HG02852 (cell line): ENCODE data around the gene SLC66A1.
"Not testable (repeated sequence)": the region's sequence is repeated elsewhere in the genome, so short reads cannot be mapped to it uniquely, and the experiment has no call there.

Experiments
- ATAC-seq: cut with Tn5 transposase; IDR thresholded peaks from one replicate; pipeline ENCODE4 v1.9.1; 2021; ENCODE audit warnings: mild to moderate bottlenecking, moderate library complexity; ENCODE audit not compliant: unreplicated experiment

SLC66A1 gene

GRCh38 chr1:19311931-19312781 lies at the start of gene SLC66A1, which contains the start of gene AKR7A2:
Gene SLC66A1 (plus strand): TSS chr1:19312326. CDS start chr1:19317678, 5,352 bp downstream.
Gene AKR7A2 (minus strand): TSS chr1:19312144. CDS start chr1:19312124, 20 bp downstream.
- peak; percentile 74 for ATAC-seq

- no peak for ATAC-seq
Measured at GRCh38 chr1:19262744-19263143, 49.4 kb upstream of the SLC66A1 start.

GRCh38 chr1:19268445-19268844 lies 43.7 kb upstream of the SLC66A1 start:
- no peak for ATAC-seq

GRCh38 chr1:19269427-19270342 lies 42.4 kb upstream of the SLC66A1 start:
- not testable (repeated sequence) for ATAC-seq

- ATAC-seq: not testable (repeated sequence)
Measured at GRCh38 chr1:19270343-19270730, 41.8 kb upstream of the SLC66A1 start.

- no peak for ATAC-seq
Measured at GRCh38 chr1:19272064-19272463, 40.1 kb upstream of the SLC66A1 start.

- ATAC-seq: no peak
Measured at GRCh38 chr1:19273106-19273843, 38.9 kb upstream of the SLC66A1 start.

GRCh38 chr1:19273844-19274531 lies 38.1 kb upstream of the SLC66A1 start:
- ATAC-seq: not testable (repeated sequence)

- ATAC-seq: no peak
Measured at GRCh38 chr1:19274636-19275035, 37.5 kb upstream of the SLC66A1 start.

GRCh38 chr1:19283891-19284290 lies 28.2 kb upstream of the SLC66A1 start:
- no peak for ATAC-seq

- ATAC-seq: no peak
Measured at GRCh38 chr1:19284881-19285280, 27.2 kb upstream of the SLC66A1 start.

- not testable (repeated sequence) for ATAC-seq
Measured at GRCh38 chr1:19285366-19285765, 26.8 kb upstream of the SLC66A1 start.

- not testable (repeated sequence) for ATAC-seq
Measured at GRCh38 chr1:19285807-19286206, 26.3 kb upstream of the SLC66A1 start.

- no peak for ATAC-seq
Measured at GRCh38 chr1:19287436-19288185, 24.5 kb upstream of the SLC66A1 start.

- ATAC-seq: not testable (repeated sequence)
Measured at GRCh38 chr1:19288324-19289241, 23.5 kb upstream of the SLC66A1 start, which contains the start of gene AKR7A3. Gene AKR7A3 (minus strand): TSS chr1:19288770. CDS start chr1:19288709, 61 bp downstream.

- ATAC-seq: no peak
Measured at GRCh38 chr1:19289244-19289643, 22.9 kb upstream of the SLC66A1 start.

GRCh38 chr1:19294638-19295037 lies 17.5 kb upstream of the SLC66A1 start:
- ATAC-seq: no peak

- no peak for ATAC-seq
Measured at GRCh38 chr1:19300211-19300610, 11.9 kb upstream of the SLC66A1 start.
